GM12878 (cell line): ENCODE data around the gene KCNK7.

Source experiments
- CEBPB ChIP-seq, 2 experiments: fragments of 150-350 bp in 1 of 2; IDR thresholded peaks; 2 replicates each; pipeline ENCODE4 v1.6.1; 2012 to 2014; ENCODE audit warnings: low read depth in 2 of 2, low read length in 2 of 2, borderline replicate concordance in 1 of 2, inconsistent platforms in 1 of 2
- MXI1 ChIP-seq: fragments of 150-350 bp; IDR thresholded peaks from 2 replicates; pipeline ENCODE4 v1.6.1; 2011; ENCODE audit warnings: low read depth, mild to moderate bottlenecking, inconsistent platforms, low read length, improper control_type of control experiment
- TF ChIP-seq, protein P1 (sequence below): IDR thresholded peaks from 2 replicates; pipeline ENCODE4 v1.6.1; 2012; ENCODE audit warnings: improper control_type of control experiment, low read depth, low read length; ENCODE audit not compliant: insufficient replicate concordance
- TF ChIP-seq, protein P2 (sequence below), 3 experiments: IDR thresholded peaks in 2 of 3; conservative IDR thresholded peaks in 1 of 3; 2 replicates each; pipeline ENCODE4 v1.5.1; 2011; ENCODE audit warnings: low read depth in 3 of 3, low read length in 3 of 3, mild to moderate bottlenecking in 3 of 3, control low read depth in 2 of 3, moderate library complexity in 2 of 3, inconsistent platforms in 1 of 3, mixed read lengths in 1 of 3; ENCODE audit not compliant: control insufficient read depth in 2 of 3, insufficient read depth in 1 of 3; ENCODE audit errors: extremely low read depth in 1 of 3

- TF ChIP-seq, protein P1, sequence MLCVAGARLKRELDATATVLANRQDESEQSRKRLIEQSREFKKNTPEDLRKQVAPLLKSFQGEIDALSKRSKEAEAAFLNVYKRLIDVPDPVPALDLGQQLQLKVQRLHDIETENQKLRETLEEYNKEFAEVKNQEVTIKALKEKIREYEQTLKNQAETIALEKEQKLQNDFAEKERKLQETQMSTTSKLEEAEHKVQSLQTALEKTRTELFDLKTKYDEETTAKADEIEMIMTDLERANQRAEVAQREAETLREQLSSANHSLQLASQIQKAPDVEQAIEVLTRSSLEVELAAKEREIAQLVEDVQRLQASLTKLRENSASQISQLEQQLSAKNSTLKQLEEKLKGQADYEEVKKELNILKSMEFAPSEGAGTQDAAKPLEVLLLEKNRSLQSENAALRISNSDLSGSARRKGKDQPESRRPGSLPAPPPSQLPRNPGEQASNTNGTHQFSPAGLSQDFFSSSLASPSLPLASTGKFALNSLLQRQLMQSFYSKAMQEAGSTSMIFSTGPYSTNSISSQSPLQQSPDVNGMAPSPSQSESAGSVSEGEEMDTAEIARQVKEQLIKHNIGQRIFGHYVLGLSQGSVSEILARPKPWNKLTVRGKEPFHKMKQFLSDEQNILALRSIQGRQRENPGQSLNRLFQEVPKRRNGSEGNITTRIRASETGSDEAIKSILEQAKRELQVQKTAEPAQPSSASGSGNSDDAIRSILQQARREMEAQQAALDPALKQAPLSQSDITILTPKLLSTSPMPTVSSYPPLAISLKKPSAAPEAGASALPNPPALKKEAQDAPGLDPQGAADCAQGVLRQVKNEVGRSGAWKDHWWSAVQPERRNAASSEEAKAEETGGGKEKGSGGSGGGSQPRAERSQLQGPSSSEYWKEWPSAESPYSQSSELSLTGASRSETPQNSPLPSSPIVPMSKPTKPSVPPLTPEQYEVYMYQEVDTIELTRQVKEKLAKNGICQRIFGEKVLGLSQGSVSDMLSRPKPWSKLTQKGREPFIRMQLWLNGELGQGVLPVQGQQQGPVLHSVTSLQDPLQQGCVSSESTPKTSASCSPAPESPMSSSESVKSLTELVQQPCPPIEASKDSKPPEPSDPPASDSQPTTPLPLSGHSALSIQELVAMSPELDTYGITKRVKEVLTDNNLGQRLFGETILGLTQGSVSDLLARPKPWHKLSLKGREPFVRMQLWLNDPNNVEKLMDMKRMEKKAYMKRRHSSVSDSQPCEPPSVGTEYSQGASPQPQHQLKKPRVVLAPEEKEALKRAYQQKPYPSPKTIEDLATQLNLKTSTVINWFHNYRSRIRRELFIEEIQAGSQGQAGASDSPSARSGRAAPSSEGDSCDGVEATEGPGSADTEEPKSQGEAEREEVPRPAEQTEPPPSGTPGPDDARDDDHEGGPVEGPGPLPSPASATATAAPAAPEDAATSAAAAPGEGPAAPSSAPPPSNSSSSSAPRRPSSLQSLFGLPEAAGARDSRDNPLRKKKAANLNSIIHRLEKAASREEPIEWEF, result no peak
- TF ChIP-seq CEBPB (IDR thresholded peaks at IDR 0.05; ENCODE audit: borderline replicate concordance in 1 of 2, low read depth in 2 of 2, low read length in 2 of 2) (no peak), MXI1 (no peak)
- TF ChIP-seq, protein P2, sequence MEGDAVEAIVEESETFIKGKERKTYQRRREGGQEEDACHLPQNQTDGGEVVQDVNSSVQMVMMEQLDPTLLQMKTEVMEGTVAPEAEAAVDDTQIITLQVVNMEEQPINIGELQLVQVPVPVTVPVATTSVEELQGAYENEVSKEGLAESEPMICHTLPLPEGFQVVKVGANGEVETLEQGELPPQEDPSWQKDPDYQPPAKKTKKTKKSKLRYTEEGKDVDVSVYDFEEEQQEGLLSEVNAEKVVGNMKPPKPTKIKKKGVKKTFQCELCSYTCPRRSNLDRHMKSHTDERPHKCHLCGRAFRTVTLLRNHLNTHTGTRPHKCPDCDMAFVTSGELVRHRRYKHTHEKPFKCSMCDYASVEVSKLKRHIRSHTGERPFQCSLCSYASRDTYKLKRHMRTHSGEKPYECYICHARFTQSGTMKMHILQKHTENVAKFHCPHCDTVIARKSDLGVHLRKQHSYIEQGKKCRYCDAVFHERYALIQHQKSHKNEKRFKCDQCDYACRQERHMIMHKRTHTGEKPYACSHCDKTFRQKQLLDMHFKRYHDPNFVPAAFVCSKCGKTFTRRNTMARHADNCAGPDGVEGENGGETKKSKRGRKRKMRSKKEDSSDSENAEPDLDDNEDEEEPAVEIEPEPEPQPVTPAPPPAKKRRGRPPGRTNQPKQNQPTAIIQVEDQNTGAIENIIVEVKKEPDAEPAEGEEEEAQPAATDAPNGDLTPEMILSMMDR (IDR thresholded peaks at IDR 0.05 in 2 of 3, conservative IDR thresholded peaks at IDR 0.05 in 1 of 3; ENCODE audit: control insufficient read depth in 2 of 3, extremely low read depth in 1 of 3, insufficient read depth in 1 of 3, low read depth in 3 of 3, low read length in 3 of 3), result no peak
Measured at GRCh38 chr11:65607614-65608426, 12.2 kb upstream of the KCNK7 start.
